ENCODE results near the gene MMP11. TPM values are rescaled to one million over a fixed set of nuclear protein-coding genes. Genes with fewer than 3 reads are reported as not detected.

MMP11 gene
- total RNA-seq, 1 donor from 2014 or later = 7.6 TPM

GRCh38 chr22:23791738-23792645 is 19.3 kb downstream of the MMP11 start:
- no peak for TF ChIP-seq CTCF (IDR thresholded peaks at IDR 0.05)
- Histone ChIP-seq H3K27ac (no peak overlapping the region), H3K36me3 (peaks cover 30 to 47% of the 10 kb centered on the region in 2 donors), H3K27me3 (no peaks in the 10 kb centered on the region), H3K9me3 (no peaks in the 10 kb centered on the region), H3K4me1 (peaks cover 0 to 4% of the 10 kb centered on the region in 2 donors), H3K4me3 (no peak overlapping the region)
- intact Hi-C loops (cut with DNase I) = no loop called here
- no peak for DNase-seq (ENCODE audit: low spot score in 2 of 2)

- no peak for DNase-seq (ENCODE audit: low spot score in 2 of 2)
- no peak overlapping the region for H3K27ac ChIP-seq
- intact Hi-C loops (cut with DNase I) = no loop called here
- H3K9me3 ChIP-seq = no peaks in the 10 kb centered on the region
- H3K4me3 ChIP-seq = no peak overlapping the region
- peaks cover 0 to under 1% of the 10 kb centered on the region in 2 donors for H3K4me1 ChIP-seq
- TF ChIP-seq CTCF (IDR thresholded peaks at IDR 0.05) = no peak
- no peaks in the 10 kb centered on the region for H3K27me3 ChIP-seq
- H3K36me3 ChIP-seq = peaks cover 30 to 53% of the 10 kb centered on the region in 2 donors
Measured at GRCh38 chr22:23793326-23793725, 20.7 kb downstream of the MMP11 start.

DNA sequence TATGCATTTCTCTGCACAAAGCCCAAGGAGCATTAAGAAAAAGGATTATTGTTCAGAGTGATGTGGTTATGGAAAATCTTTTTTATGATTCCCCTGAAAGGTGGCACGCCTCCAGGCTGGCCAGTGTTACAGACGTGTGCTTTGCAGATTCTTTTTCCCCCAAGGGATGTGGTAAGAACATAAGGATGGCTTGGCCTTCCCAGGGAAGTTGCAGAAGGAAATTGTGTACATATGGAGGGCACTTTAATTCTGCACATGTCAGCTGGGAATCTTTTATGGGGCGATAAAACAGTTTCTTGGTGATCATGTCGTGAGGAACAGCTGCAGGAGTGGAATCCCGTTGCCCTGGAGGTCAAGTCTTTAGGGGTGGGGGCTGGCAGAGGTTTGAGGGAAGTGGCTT is 23.8 kb downstream of the MMP11 start:
- no peak for TF ChIP-seq CTCF (IDR thresholded peaks at IDR 0.05)
- Histone ChIP-seq H3K36me3 (peaks cover 50 to 76% of the 10 kb centered on the region in 2 donors), H3K9me3 (no peaks in the 10 kb centered on the region), H3K27me3 (no peaks in the 10 kb centered on the region), H3K4me1 (no peaks in the 10 kb centered on the region), H3K27ac (no peak overlapping the region), H3K4me3 (no peak overlapping the region)
- no peak for DNase-seq (ENCODE audit: low spot score in 2 of 2)
- intact Hi-C loops (cut with DNase I) = no loop called here

DNA sequence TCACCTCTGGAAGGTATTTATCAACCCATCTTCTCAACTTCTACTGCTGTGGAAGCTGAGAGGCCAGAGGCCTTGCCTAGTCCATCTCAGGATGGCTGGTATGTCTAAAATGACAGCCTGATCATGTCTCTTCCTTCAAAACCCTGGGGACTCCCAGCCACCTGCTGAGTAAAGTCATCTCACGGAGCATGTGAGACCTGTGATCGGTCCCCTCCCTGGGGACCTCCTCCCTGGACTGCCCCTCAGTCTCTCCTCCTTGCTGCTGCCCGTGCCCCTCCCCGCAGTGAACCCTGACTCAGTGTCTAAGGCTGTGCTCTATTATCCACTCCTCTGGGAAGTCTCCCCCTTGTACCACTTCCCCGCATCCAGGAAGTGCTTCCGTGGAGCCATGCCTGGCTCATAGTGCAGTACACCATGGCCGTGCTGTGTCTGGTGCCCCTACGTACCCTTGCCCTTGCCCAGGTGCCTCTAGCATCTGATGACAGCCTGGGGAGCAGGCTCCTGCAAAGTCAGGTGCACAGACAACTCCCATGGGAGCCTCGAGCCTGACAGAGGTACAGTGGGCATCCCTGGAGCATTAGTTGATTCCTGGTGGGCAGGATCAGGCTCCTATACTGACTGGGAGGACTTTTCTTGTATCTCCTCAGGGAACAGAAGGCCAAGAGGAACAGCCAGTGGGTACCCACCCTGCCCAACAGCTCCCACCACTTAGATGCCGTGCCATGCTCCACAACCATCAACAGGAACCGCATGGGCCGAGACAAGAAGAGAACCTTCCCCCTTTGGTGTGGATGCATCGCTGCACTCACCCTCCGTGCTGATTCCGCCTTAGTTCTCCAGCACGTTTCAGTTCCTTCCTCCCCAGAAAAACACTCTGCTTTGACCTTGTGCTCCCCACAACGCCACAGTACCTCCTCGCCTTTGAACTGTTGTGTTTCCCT is 27.9 kb downstream of the MMP11 start:
- DNase-seq (ENCODE audit: low spot score in 2 of 2) = no peak
- TF ChIP-seq CTCF (IDR thresholded peaks at IDR 0.05) = no peak
- Histone ChIP-seq H3K9me3 (no peaks in the 10 kb centered on the region), H3K36me3 (peaks cover 64 to 79% of the 10 kb centered on the region in 2 donors), H3K4me1 (no peaks in the 10 kb centered on the region), H3K27me3 (no peaks in the 10 kb centered on the region), H3K27ac (no peak overlapping the region), H3K4me3 (no peak overlapping the region)
- intact Hi-C loops (cut with DNase I) = no loop called here

- TF ChIP-seq CTCF (IDR thresholded peaks at IDR 0.05) = no peak
- Histone ChIP-seq H3K4me1 (no peaks in the 10 kb centered on the region), H3K27ac (no peak overlapping the region), H3K4me3 (no peak overlapping the region), H3K36me3 (peaks cover 66 to 81% of the 10 kb centered on the region in 2 donors), H3K9me3 (no peaks in the 10 kb centered on the region), H3K27me3 (no peaks in the 10 kb centered on the region)
- intact Hi-C loops (cut with DNase I) = no loop called here
- DNase-seq (ENCODE audit: low spot score in 2 of 2) = no peak
Measured at GRCh38 chr22:23801238-23801821, 28.7 kb downstream of the MMP11 start.

Data from ascending aorta (tissue), 2 donors.